Measurements from ENCODE around the gene S1PR2. TPM values are rescaled to one million over a fixed set of nuclear protein-coding genes. Genes with fewer than 3 reads are reported as not detected.
A peak's percentile ranks its signal among the peaks of the same experiment; 100 is the strongest.

The S1PR2 gene
- total RNA-seq, 1 experiment from 2014 or later = 6.9 TPM

DNA sequence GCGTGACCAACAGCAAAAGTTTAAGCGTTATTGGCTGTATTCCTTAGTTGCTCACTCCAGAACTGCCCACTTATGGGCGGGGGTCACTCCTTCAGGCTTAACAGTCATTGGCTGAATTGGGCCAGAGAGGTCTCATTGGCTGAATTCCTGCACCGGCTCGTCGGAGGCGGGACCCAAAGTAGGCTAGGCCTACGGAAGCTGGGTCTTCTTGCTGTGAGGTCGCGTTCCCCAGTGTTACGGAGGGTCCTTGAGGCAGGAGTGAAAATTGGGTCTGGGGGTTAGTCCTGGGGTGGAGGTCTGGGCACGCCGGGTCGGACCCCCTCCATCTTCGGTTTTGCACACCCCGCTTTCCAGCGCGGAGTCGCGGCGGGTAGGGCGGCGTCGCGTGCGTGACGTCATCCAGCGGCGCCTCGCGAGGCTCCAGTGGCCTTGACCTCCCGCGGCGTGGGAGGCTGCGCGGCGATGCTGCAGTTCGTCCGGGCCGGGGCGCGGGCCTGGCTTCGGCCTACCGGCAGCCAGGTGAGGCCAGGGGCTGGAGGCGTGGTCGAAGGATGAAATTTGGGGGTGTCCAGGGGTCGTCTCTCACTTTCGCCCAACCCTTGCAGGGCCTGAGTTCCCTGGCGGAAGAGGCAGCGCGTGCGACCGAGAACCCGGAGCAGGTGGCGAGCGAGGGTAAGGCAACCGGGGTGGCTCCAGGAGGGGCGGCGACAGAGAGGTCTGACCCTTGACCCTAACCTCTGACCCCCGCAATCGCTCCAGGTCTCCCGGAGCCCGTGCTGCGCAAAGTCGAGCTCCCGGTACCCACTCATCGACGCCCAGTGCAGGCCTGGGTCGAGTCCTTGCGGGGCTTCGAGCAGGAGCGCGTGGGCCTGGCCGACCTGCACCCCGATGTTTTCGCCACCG is 20.9 kb upstream of the S1PR2 start, which contains the start of gene MRPL4:
Gene MRPL4, plus strand, starts transcription at position 423 of the 903 bp plus-strand sequence. Its CDS starts 40 bp downstream, at position 463.
- peak; percentile 94 to 99 for DNase-seq
- CTCF ChIA-PET = interaction anchor here (0.5 kb wide), 2 partner anchors 148 to 347 kb away, joined by 3 to 12 read pairs; no protein-coding TSS in a partner anchor
- intact Hi-C loops (cut with micrococcal nuclease; ENCODE audit: unreplicated experiment) = loop anchor here (5.0 kb wide), 3 partner anchors 60 to 155 kb away; partner anchors contain the start of genes DNMT1 and EIF3G
- H3K9me2 ChIP-seq (ENCODE audit: insufficient read depth) = no peaks in the 10 kb centered on the region
- peak within 1 kb of the TSS; percentile 92 for H2AFZ ChIP-seq
- no peaks in the 10 kb centered on the region for H3K9me3 ChIP-seq (ENCODE audit: insufficient read depth, low read depth)
- peaks cover 24% of the 10 kb centered on the region for H3K79me2 ChIP-seq (ENCODE audit: low read depth)
- peaks cover 31% of the 10 kb centered on the region for H3F3A ChIP-seq (ENCODE audit: insufficient read depth, low read depth)
- peak within 1 kb of the TSS; percentile 94 for H3K4me3 ChIP-seq
- H3K36me3 ChIP-seq (ENCODE audit: low read depth) = peaks cover 13% of the 10 kb centered on the region; the same call in 1 of the 2 replicates
- no peaks in the 10 kb centered on the region for H3K27me3 ChIP-seq (ENCODE audit: insufficient read depth, low read depth)
- H3K4me2 ChIP-seq = peak within 1 kb of the TSS; percentile 93
- H3K27ac ChIP-seq = peak within 1 kb of the TSS; percentile 43
- peaks cover 4% of the 10 kb centered on the region; the same call in 1 of the 2 replicates for H3K4me1 ChIP-seq (replicated peaks; ENCODE audit: insufficient read depth)
- POLR2A ChIA-PET (ENCODE audit: unreplicated experiment) = interaction anchor here (0.6 to 0.7 kb wide), 6 partner anchors 19 to 404 kb away, joined by 3 to 6 read pairs (median 4); partner anchors contain the start of genes DNMT1, ICAM1 and ICAM5
- H4K20me1 ChIP-seq (ENCODE audit: insufficient read depth) = peaks cover 3% of the 10 kb centered on the region; the same call in 1 of the 2 replicates
- TF ChIP-seq EZH2 (IDR thresholded peaks at IDR 0.05; ENCODE audit: low read depth) = no peak
- TF ChIP-seq, protein P1, sequence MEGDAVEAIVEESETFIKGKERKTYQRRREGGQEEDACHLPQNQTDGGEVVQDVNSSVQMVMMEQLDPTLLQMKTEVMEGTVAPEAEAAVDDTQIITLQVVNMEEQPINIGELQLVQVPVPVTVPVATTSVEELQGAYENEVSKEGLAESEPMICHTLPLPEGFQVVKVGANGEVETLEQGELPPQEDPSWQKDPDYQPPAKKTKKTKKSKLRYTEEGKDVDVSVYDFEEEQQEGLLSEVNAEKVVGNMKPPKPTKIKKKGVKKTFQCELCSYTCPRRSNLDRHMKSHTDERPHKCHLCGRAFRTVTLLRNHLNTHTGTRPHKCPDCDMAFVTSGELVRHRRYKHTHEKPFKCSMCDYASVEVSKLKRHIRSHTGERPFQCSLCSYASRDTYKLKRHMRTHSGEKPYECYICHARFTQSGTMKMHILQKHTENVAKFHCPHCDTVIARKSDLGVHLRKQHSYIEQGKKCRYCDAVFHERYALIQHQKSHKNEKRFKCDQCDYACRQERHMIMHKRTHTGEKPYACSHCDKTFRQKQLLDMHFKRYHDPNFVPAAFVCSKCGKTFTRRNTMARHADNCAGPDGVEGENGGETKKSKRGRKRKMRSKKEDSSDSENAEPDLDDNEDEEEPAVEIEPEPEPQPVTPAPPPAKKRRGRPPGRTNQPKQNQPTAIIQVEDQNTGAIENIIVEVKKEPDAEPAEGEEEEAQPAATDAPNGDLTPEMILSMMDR (conservative IDR thresholded peaks at IDR 0.05) = no peak
- no TSS peak for BruUV-seq (replicated peaks)

DNA sequence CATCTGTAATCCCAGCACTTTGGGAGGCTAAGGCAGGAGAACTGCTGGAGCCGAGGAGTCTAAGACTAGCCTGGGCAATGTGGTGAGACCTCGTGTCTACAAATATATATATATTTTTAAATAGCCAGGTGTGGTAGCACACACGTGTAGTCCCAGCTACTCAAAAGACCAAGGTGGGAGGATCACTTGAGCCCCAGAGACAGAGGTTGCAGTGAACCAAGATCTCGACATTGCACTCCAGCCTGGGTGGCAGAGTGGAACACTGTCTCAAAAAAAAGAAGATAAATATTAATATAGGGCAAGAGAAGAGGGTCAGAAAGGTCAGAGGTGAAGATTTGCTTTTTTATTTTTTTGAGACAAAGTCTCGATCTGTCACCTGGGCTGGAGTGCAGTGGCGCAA is 15.4 kb upstream of the S1PR2 start:
- TF ChIP-seq, protein P1 (conservative IDR thresholded peaks at IDR 0.05) = no peak
- no peaks in the 10 kb centered on the region for H4K20me1 ChIP-seq (ENCODE audit: insufficient read depth)
- H3K27ac ChIP-seq = no peak overlapping the region
- intact Hi-C loops (cut with micrococcal nuclease; ENCODE audit: unreplicated experiment) = no loop called here
- H3K4me3 ChIP-seq = no peak overlapping the region
- ChIA-PET CTCF (interaction anchor here (0.6 kb wide), 1 partner anchor 71 kb away, joined by 5 read pairs; no protein-coding TSS in a partner anchor), POLR2A (ENCODE audit: unreplicated experiment) (no interaction called here)
- H3K4me2 ChIP-seq = no peak overlapping the region
- H3K9me3 ChIP-seq (ENCODE audit: insufficient read depth, low read depth) = no peaks in the 10 kb centered on the region
- no peak overlapping the region for H2AFZ ChIP-seq
- no peaks in the 10 kb centered on the region for H3K36me3 ChIP-seq (ENCODE audit: low read depth)
- no peak for DNase-seq
- no TSS peak for BruUV-seq (replicated peaks)
- H3K4me1 ChIP-seq (replicated peaks; ENCODE audit: insufficient read depth) = peaks cover 15% of the 10 kb centered on the region; the same call in 1 of the 2 replicates
- no peaks in the 10 kb centered on the region for H3K79me2 ChIP-seq (ENCODE audit: low read depth)
- H3F3A ChIP-seq (ENCODE audit: insufficient read depth, low read depth) = peaks cover 22% of the 10 kb centered on the region
- no peaks in the 10 kb centered on the region for H3K9me2 ChIP-seq (ENCODE audit: insufficient read depth)
- no peaks in the 10 kb centered on the region for H3K27me3 ChIP-seq (ENCODE audit: insufficient read depth, low read depth)

DNA sequence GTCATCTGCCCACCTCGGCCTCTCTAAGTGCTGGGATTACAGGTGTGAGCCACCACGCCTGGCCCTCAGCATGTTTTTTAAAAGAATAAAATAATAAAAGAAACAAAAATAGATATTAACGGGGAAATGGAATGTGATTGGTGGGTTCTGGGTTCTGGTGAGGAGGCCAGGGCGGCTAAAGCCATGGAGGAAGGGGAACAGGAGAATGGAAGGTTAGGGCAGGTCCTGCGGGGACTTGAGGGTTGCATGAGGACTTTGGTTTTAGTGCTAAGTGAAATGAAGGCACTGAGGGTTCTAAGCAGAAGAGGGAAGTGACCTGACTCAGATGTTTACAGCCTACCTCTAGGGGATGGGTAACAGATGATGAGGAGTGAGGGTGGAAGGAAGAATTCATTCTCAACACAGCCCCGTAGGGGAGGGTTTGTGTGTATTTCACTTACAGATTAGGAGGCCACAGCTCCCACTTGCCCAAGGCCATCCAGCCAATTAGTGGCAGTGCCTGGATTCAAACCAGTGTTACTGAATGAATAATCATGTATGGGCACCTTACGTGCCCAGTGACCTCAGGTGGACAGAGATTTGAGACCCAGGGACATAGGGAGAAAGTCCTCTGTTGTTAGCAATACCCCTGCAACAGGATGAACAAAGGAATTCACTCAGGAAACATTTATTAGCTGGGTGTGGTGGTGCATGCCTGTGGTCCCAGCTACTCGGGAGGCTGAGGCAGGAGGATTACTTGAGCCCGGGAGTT is 14.2 kb upstream of the S1PR2 start:
- no peaks in the 10 kb centered on the region for H3K9me2 ChIP-seq (ENCODE audit: insufficient read depth)
- intact Hi-C loops (cut with micrococcal nuclease; ENCODE audit: unreplicated experiment) = no loop called here
- H3F3A ChIP-seq (ENCODE audit: insufficient read depth, low read depth) = peaks cover 14% of the 10 kb centered on the region; the same call in 1 of the 2 replicates
- no peak for TF ChIP-seq EZH2 (IDR thresholded peaks at IDR 0.05; ENCODE audit: low read depth)
- TF ChIP-seq, protein P1 (conservative IDR thresholded peaks at IDR 0.05) = no peak
- POLR2A ChIA-PET (ENCODE audit: unreplicated experiment) = no interaction called here
- CTCF ChIA-PET = no interaction called here
- H4K20me1 ChIP-seq (ENCODE audit: insufficient read depth) = no peaks in the 10 kb centered on the region
- H3K4me3 ChIP-seq = no peak overlapping the region
- no peaks in the 10 kb centered on the region for H3K9me3 ChIP-seq (ENCODE audit: insufficient read depth, low read depth)
- H3K4me1 ChIP-seq (replicated peaks; ENCODE audit: insufficient read depth) = peaks cover 15% of the 10 kb centered on the region; the same call in 1 of the 2 replicates
- no peak overlapping the region for H3K27ac ChIP-seq
- no peaks in the 10 kb centered on the region for H3K79me2 ChIP-seq (ENCODE audit: low read depth)
- H3K36me3 ChIP-seq (ENCODE audit: low read depth) = no peaks in the 10 kb centered on the region
- H3K27me3 ChIP-seq (ENCODE audit: insufficient read depth, low read depth) = no peaks in the 10 kb centered on the region
- DNase-seq = peak in 1 of 2 experiments; percentile 50
- no TSS peak for BruUV-seq (replicated peaks)
- no peak overlapping the region for H2AFZ ChIP-seq
- no peak overlapping the region for H3K4me2 ChIP-seq

Measured in PC-9 (cell line).